Measurements from ENCODE around the gene ROR2. TPM values are rescaled to one million over a fixed set of nuclear protein-coding genes. Genes with fewer than 3 reads are reported as not detected.

ROR2 gene
- total RNA-seq, 4 donors from 2014 or later: 0.19 to 1.7 (median 0.38) TPM

DNA sequence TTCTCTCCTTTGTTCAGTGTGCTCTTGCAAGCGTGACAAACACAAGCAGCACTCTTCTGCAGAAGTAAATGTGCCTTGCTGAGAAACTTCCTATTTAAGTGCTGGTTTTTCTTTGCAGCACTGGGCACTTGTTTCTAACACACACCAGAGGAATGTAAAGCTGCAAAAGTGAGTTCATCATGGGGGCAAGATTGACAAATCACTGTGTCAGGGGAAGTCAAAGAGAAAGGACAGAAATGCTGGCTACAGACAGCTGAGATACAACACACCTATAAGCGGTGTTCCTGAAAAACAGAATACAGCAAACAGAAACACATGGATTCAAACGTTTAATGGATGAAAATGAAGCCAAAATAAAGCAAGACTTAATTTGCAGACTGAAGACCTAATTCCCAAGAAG lies 19.6 kb downstream of the ROR2 start:
- TF ChIP-seq, protein P1, sequence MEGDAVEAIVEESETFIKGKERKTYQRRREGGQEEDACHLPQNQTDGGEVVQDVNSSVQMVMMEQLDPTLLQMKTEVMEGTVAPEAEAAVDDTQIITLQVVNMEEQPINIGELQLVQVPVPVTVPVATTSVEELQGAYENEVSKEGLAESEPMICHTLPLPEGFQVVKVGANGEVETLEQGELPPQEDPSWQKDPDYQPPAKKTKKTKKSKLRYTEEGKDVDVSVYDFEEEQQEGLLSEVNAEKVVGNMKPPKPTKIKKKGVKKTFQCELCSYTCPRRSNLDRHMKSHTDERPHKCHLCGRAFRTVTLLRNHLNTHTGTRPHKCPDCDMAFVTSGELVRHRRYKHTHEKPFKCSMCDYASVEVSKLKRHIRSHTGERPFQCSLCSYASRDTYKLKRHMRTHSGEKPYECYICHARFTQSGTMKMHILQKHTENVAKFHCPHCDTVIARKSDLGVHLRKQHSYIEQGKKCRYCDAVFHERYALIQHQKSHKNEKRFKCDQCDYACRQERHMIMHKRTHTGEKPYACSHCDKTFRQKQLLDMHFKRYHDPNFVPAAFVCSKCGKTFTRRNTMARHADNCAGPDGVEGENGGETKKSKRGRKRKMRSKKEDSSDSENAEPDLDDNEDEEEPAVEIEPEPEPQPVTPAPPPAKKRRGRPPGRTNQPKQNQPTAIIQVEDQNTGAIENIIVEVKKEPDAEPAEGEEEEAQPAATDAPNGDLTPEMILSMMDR (IDR thresholded peaks at IDR 0.05; ENCODE audit: low read depth): no peak

DNA sequence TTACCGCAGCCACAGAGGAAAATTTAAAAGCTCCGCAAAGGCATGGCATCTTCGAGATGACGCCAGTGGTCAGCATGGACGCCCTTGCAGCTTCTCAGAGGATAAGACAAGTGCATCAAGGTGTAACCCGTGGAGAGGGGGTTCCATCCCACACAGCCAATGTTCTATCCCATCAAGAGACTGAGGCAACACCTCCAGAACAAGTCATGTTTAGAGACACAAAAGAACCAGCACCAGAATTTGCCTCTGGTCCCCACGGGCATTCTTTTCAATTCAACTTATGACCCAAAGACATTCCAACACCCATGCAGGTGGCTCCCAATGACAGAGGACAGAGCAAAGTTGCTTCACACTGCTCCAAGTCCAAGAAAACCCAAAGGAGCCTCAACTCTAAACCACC lies 20.7 kb downstream of the ROR2 start:
- TF ChIP-seq, protein P1 (IDR thresholded peaks at IDR 0.05; ENCODE audit: low read depth): no peak

DNA sequence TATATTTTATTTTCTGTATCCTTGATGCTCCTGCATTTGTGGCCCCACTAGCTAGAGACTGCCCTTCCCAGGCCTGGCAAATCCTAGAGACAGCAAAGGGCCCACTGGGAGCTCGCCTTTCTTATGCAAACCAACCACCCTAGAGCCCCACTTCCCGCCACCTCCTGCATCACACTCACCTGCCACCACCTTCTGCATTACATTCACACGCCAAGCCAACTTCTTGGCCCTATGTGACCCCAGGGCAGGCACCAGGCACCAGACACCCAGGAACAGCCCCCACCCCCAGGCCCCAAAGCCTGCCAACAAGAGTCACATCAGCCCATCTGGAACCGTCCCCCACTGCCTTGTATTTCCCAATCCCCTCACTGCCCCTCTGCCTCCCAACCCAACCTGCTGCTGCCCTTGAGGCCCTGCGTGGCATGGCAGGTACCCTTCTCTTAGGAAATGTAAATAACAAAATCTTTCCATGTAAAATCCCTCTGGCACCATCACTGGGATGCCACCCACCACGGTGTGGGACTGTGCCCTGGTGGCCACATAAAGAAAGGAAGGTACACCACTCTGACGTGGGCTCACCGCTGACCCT lies 22.0 kb downstream of the ROR2 start:
- TF ChIP-seq, protein P1 (IDR thresholded peaks at IDR 0.05; ENCODE audit: low read depth): no peak

DNA sequence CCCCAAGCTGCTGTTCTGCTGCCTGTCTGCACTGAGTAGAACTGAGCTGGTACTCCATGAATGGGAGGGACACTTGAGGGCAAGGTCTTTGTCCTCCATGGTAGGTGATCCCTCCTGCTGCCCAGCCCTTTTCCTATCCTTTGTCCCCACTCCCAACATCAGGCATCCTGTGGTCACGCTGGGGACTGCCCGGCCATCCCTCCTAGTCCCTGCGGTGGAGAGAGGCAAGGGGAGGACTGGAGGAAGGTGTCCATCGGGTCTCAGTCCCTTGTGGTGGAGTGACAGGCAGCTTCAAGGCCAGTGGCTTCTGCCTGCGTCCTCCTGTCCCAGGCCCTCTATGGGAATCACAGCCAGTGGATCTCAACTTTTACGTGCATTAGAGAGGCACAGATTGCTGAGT lies 25.9 kb downstream of the ROR2 start:
- TF ChIP-seq, protein P1 (IDR thresholded peaks at IDR 0.05; ENCODE audit: low read depth): no peak

DNA sequence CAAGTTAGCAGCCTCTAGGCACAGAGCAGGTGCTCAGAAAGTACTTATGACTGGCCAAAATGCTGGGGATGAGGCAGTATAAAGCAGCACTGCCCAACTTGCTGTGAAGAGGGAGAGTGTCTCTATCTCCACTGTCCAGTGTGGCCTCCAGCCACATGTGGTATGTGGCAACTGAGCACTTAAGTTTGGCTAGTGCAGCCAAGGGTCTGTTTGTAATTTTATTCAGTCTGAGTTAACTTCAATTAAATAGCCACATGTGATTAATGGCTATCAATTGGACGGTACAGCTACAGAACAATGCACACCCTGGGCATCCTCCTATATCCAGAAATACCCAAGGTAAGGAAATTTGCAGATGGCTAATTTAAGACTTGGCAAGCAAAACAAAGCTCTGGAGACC lies 26.9 kb downstream of the ROR2 start:
- TF ChIP-seq, protein P1 (IDR thresholded peaks at IDR 0.05; ENCODE audit: low read depth): no peak

DNA sequence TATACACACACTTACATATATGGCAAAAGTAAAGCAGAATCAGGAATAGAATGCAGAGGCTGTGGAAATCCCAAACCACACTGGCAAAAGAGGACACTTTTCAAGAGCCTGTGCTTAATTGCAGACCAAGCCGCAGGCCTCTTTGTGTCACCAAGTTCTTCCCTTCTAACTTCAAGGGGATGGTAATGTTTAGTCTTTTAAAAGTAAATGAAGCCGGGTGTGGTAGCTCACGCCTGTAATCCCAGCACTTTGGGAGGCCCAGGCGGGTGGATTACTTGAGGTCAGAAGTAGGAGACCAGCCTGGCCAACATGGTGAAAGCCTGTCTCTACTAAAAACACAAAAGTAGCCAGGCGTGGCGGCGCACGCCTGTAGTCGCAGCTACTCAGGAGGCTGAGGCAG lies 28.7 kb downstream of the ROR2 start:
- TF ChIP-seq, protein P1 (IDR thresholded peaks at IDR 0.05; ENCODE audit: low read depth): no peak

DNA sequence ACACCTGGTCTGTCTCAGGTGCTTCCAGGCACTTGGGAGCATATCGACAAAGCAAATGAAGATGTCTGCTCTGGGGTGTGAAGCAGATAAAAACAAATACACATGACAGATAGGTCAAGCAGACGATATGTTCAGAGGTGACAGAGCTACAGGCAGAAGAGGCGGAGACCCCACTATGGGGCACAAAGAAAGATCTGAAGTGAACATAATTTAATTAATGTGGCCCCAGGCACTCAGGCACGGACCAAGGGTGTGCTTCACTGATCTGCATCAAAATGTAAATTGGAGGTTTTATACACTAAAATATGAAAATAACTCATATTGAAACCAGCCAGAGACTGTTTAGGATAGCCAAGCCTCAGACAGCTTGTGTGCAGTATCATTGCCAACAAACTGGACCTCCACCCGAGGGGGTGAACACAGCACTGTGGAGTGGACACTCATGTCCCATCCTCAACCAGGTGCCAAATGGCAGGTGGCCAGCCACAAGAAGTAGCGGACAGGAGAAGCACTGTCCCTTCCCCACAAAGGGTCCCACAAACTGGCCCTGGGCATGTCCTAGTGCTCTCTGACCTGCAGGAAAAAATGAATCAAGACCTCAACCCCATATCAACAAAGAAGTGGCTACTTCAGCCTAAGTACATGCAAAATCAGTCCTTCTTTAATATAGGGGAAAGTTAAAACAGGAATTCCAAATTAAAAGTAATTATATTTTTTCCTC lies 29.2 kb downstream of the ROR2 start:
- TF ChIP-seq, protein P1 (IDR thresholded peaks at IDR 0.05; ENCODE audit: low read depth): no peak
